SK-N-SH treated with all-trans-retinoic acid at 6 μM for 48 hours (cell line): ENCODE data around the gene SYT6.

Experiments used
- ATAC-seq: fragments of 200-7000 bp; cut with Tn5 transposase; 3 replicates; pipeline ENCODE4 v1.9.1; 2020; ENCODE audit warnings: mild to moderate bottlenecking, moderate library complexity
- ARNTL ChIP-seq: fragments of 450-650 bp; formaldehyde crosslinking; IDR thresholded peaks from 2 replicates; pipeline ENCODE4 v1.5.0; 2020; ENCODE audit warnings: low read depth, mild to moderate bottlenecking, moderate library complexity, borderline replicate concordance
- BACH2 ChIP-seq: fragments of 250-450 bp; sonication (Bioruptor Pico); IDR thresholded peaks from 2 replicates; pipeline ENCODE4 v1.9.0; 2021; ENCODE audit warnings: mild to moderate bottlenecking, borderline replicate concordance
- CREB5 ChIP-seq: fragments of 250-450 bp; sonication (Bioruptor Pico); IDR thresholded peaks from 2 replicates; pipeline ENCODE4 v1.5.1; 2020; ENCODE audit warnings: low read depth, mild to moderate bottlenecking, moderate library complexity
- CSRNP3 ChIP-seq: fragments of 250-450 bp; sonication (Bioruptor Pico); IDR thresholded peaks from 2 replicates; pipeline ENCODE4 v1.5.1; 2021; ENCODE audit warnings: mild to moderate bottlenecking, moderate library complexity
- ESRRG ChIP-seq: fragments of 250-450 bp; sonication (Bioruptor Pico); IDR thresholded peaks from 2 replicates; pipeline ENCODE4 v1.6.1; 2021; ENCODE audit warnings: mild to moderate bottlenecking
- GLIS3 ChIP-seq: fragments of 250-450 bp; sonication (Bioruptor Pico); IDR thresholded peaks from 2 replicates; pipeline ENCODE4 v1.5.0; 2020; ENCODE audit warnings: mild to moderate bottlenecking, moderate library complexity
- ISL1 ChIP-seq: fragments of 250-450 bp; sonication (Bioruptor Pico); IDR thresholded peaks from 2 replicates; pipeline ENCODE4 v2.1.2; 2022; ENCODE audit warnings: mild to moderate bottlenecking, moderate library complexity
- OSR1 ChIP-seq: fragments of 250-450 bp; sonication (Bioruptor Pico); IDR thresholded peaks from 2 replicates; pipeline ENCODE4 v1.8.0; 2022; ENCODE audit warnings: moderate library complexity, mild to moderate bottlenecking, inconsistent platforms
- PATZ1 ChIP-seq: fragments of 250-450 bp; sonication (Bioruptor Pico); IDR thresholded peaks from 2 replicates; pipeline ENCODE4 v1.8.0; 2020; ENCODE audit warnings: mild to moderate bottlenecking, moderate library complexity, borderline replicate concordance
- POU6F1 ChIP-seq: fragments of 250-450 bp; sonication (Bioruptor Pico); IDR thresholded peaks from 2 replicates; pipeline ENCODE4 v1.8.0; 2021; ENCODE audit warnings: low read depth, mild to moderate bottlenecking, moderate library complexity, borderline replicate concordance
- PPARA ChIP-seq: fragments of 250-450 bp; sonication (Bioruptor Pico); IDR thresholded peaks from 2 replicates; pipeline ENCODE4 v1.5.0; 2020; ENCODE audit warnings: mild to moderate bottlenecking, borderline replicate concordance
- RARB ChIP-seq: fragments of 250-450 bp; sonication (Bioruptor Pico); IDR thresholded peaks from 2 replicates; pipeline ENCODE4 v1.8.0; 2021; ENCODE audit warnings: mild to moderate bottlenecking, moderate library complexity
- SNAI2 ChIP-seq: fragments of 250-450 bp; sonication (Bioruptor Pico); IDR thresholded peaks from 2 replicates; pipeline ENCODE4 v1.5.0; 2020; ENCODE audit warnings: mild to moderate bottlenecking, moderate library complexity
- TCF4 ChIP-seq: fragments of 250-450 bp; sonication (Bioruptor Pico); IDR thresholded peaks from 2 replicates; pipeline ENCODE4 v1.8.0; 2021; ENCODE audit warnings: mild to moderate bottlenecking, moderate library complexity, borderline replicate concordance
- TOX ChIP-seq: fragments of 250-450 bp; sonication (Bioruptor Pico); IDR thresholded peaks from 2 replicates; pipeline ENCODE4 v1.8.0; 2021; ENCODE audit warnings: mild to moderate bottlenecking, moderate library complexity, borderline replicate concordance
- TSHZ2 ChIP-seq: fragments of 250-450 bp; sonication (Bioruptor Pico); IDR thresholded peaks from 2 replicates; pipeline ENCODE4 v1.5.0; 2020; ENCODE audit warnings: mild to moderate bottlenecking, moderate library complexity
- ZC3H10 ChIP-seq: fragments of 250-450 bp; sonication (Bioruptor Pico); IDR thresholded peaks from 2 replicates; pipeline ENCODE4 v1.5.1; 2021; ENCODE audit warnings: mild to moderate bottlenecking, moderate library complexity
- ZFP3 ChIP-seq: fragments of 250-450 bp; sonication (Bioruptor Pico); IDR thresholded peaks from 2 replicates; pipeline ENCODE4 v1.5.0; 2020; ENCODE audit warnings: mild to moderate bottlenecking, moderate library complexity
- ZFP30 ChIP-seq: fragments of 450-650 bp; formaldehyde crosslinking; IDR thresholded peaks from 2 replicates; pipeline ENCODE4 v1.5.0; 2022; ENCODE audit warnings: mild to moderate bottlenecking, moderate library complexity
- ZNF565 ChIP-seq: fragments of 450-650 bp; formaldehyde crosslinking; conservative IDR thresholded peaks from 2 replicates; pipeline ENCODE4 v1.5.0; 2020; ENCODE audit warnings: low read depth, mild to moderate bottlenecking, moderate library complexity
- ZNF70 ChIP-seq: fragments of 450-650 bp; formaldehyde crosslinking; IDR thresholded peaks from 2 replicates; pipeline ENCODE4 v1.5.0; 2020; ENCODE audit warnings: mild to moderate bottlenecking, moderate library complexity
- ZNF8 ChIP-seq: fragments of 450-650 bp; formaldehyde crosslinking; IDR thresholded peaks from 2 replicates; pipeline ENCODE4 v1.5.0; 2020; ENCODE audit warnings: mild to moderate bottlenecking, moderate library complexity

Gene SYT6

GRCh38 chr1:114137497-114137896 is 16.2 kb downstream of the SYT6 start:
- ATAC-seq = no peak

DNA sequence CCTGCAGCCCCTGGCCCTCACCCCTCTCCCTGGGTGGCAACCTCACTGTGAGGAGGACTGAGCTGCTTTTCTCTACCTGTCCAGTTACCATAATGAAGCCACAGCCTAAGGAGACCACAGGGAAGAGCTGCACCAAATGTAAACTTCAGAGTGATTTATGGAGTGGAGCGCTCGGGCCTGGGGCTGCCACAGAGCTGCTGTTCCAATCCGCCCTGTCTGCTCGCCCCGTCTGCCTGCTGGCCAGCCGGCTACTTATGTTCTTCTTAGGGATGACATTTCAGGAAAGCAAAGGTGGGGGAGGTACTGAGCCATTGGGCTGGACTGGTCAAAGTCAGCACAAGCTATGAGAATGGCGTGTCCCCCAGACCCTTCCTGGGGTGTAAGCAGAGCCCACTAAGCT is 17.9 kb downstream of the SYT6 start:
- TF ChIP-seq ZNF565 (CRISPR knock-in tag) (no peak), TOX (CRISPR knock-in tag) (no peak), ZC3H10 (CRISPR knock-in tag) (no peak), ISL1 (CRISPR knock-in tag) (no peak), ZNF8 (CRISPR knock-in tag) (no peak), PATZ1 (CRISPR knock-in tag) (no peak), ZFP3 (no peak), GLIS3 (CRISPR knock-in tag) (no peak), ZFP30 (CRISPR knock-in tag) (no peak), ZNF70 (CRISPR knock-in tag) (no peak)
- ATAC-seq = no peak

More at GRCh38 chr1:114137497-114137896, 16.2 kb downstream of the SYT6 start:
- TF ChIP-seq POU6F1 (CRISPR knock-in tag) (no peak), ISL1 (CRISPR knock-in tag) (no peak), PATZ1 (CRISPR knock-in tag) (no peak), CSRNP3 (CRISPR knock-in tag) (no peak), ZC3H10 (CRISPR knock-in tag) (no peak), ZNF565 (CRISPR knock-in tag) (no peak), ZFP3 (no peak), BACH2 (CRISPR knock-in tag) (no peak), SNAI2 (CRISPR knock-in tag) (no peak), ZNF8 (CRISPR knock-in tag) (no peak), OSR1 (CRISPR knock-in tag) (no peak), TCF4 (no peak), ESRRG (CRISPR knock-in tag) (no peak)

GRCh38 chr1:114134518-114134917 is 19.2 kb downstream of the SYT6 start:
- TF ChIP-seq GLIS3 (CRISPR knock-in tag) = no peak
- no peak for TF ChIP-seq TCF4
- TF ChIP-seq ZNF8 (CRISPR knock-in tag) = no peak
- no peak for TF ChIP-seq ARNTL (CRISPR knock-in tag)
- no peak for TF ChIP-seq TOX (CRISPR knock-in tag)
- no peak for TF ChIP-seq ESRRG (CRISPR knock-in tag)
- no peak for TF ChIP-seq CREB5
- no peak for TF ChIP-seq ZFP30 (CRISPR knock-in tag)
- no peak for TF ChIP-seq PPARA
- TF ChIP-seq ZFP3 = no peak
- no peak for TF ChIP-seq PATZ1 (CRISPR knock-in tag)
- TF ChIP-seq CSRNP3 (CRISPR knock-in tag) = no peak
- TF ChIP-seq SNAI2 (CRISPR knock-in tag) = no peak
- TF ChIP-seq TSHZ2 (CRISPR knock-in tag) = no peak
- TF ChIP-seq RARB (CRISPR knock-in tag) = no peak
- no peak for TF ChIP-seq OSR1 (CRISPR knock-in tag)
- TF ChIP-seq, all 23 proteins: peak for 0
- no peak for ATAC-seq
